ENCODE measurements around the gene LKAAEAR1. TPM values are rescaled to one million over a fixed set of nuclear protein-coding genes. Genes with fewer than 3 reads are reported as not detected.

LKAAEAR1 gene
- total and polyA plus RNA-seq, 2 of the 13 experiments (the other 11 are each of a cell fraction or from before 2014, with no cell fraction given) = not detected

DNA sequence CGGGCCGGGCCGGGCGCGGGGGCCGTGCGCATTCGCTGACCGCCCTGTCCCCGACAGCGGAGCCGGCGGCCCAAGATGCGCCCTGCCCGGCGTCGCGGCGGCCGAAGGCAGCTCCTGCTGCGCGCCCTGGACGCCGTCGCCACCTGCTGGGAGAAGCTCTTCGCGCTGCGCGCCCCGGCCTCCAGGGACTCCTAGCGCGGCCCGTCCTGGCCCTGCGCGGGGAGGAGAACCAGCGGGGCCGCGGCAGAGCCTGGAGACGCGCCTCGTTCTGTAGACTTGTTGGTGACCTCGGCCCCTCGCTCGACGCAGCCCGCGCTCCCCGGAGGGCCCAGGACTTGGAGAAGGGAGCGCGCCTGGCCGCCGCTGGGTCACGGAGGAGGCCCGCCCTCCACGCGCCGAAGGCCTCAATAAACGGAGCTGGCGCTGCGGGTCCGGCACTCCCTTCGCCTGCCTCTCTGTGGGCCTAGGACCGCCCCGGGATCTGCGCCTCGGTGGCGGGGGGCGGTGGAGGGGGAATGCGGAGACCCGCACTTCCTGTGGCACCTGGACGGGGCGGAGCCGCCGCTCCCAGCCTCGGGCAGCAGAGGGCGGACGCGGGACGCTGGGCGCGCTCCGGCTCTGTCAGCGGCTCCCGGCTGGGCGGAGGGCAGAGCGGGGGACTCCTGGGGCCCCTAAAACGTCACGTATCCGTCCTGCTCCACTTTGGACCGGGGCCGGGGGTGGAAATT is 45.5 kb downstream of the LKAAEAR1 start (continued):
- TF ChIP-seq, protein P1, sequence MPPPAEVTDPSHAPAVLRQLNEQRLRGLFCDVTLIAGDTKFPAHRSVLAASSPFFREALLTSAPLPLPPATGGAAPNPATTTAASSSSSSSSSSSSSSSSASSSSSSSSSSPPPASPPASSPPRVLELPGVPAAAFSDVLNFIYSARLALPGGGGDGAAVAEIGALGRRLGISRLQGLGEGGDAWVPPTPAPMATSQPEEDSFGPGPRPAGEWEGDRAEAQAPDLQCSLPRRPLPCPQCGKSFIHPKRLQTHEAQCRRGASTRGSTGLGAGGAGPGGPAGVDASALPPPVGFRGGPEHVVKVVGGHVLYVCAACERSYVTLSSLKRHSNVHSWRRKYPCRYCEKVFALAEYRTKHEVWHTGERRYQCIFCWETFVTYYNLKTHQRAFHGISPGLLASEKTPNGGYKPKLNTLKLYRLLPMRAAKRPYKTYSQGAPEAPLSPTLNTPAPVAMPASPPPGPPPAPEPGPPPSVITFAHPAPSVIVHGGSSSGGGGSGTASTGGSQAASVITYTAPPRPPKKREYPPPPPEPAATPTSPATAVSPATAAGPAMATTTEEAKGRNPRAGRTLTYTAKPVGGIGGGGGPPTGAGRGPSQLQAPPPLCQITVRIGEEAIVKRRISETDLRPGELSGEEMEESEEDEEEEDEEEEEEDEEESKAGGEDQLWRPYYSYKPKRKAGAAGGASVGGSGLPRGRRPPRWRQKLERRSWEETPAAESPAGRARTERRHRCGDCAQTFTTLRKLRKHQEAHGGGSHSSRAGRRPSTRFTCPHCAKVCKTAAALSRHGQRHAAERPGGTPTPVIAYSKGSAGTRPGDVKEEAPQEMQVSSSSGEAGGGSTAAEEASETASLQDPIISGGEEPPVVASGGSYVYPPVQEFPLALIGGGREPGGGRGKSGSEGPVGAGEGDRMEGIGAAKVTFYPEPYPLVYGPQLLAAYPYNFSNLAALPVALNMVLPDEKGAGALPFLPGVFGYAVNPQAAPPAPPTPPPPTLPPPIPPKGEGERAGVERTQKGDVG (CRISPR knock-in tag; IDR thresholded peaks at IDR 0.05; ENCODE audit: borderline replicate concordance) = 0 out of 2 replicates have a peak, but pooled peaks have one; percentile 8
- TF ChIP-seq, protein P2, sequence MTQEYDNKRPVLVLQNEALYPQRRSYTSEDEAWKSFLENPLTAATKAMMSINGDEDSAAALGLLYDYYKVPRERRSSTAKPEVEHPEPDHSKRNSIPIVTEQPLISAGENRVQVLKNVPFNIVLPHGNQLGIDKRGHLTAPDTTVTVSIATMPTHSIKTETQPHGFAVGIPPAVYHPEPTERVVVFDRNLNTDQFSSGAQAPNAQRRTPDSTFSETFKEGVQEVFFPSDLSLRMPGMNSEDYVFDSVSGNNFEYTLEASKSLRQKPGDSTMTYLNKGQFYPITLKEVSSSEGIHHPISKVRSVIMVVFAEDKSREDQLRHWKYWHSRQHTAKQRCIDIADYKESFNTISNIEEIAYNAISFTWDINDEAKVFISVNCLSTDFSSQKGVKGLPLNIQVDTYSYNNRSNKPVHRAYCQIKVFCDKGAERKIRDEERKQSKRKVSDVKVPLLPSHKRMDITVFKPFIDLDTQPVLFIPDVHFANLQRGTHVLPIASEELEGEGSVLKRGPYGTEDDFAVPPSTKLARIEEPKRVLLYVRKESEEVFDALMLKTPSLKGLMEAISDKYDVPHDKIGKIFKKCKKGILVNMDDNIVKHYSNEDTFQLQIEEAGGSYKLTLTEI (CRISPR knock-in tag; conservative IDR thresholded peaks at IDR 0.05) = no peak
- TF ChIP-seq KAT8 (CRISPR knock-in tag; IDR thresholded peaks at IDR 0.05) = no peak
- peak; percentile 71 for TF ChIP-seq RBFOX2 (IDR thresholded peaks at IDR 0.05; ENCODE audit: low read depth, low read length)
- no peak for TF ChIP-seq ZNF724P (CRISPR knock-in tag; IDR thresholded peaks at IDR 0.05; ENCODE audit: borderline replicate concordance)
- no peak for TF ChIP-seq ELF4 (CRISPR knock-in tag; IDR thresholded peaks at IDR 0.05; ENCODE audit: borderline replicate concordance)
- TF ChIP-seq KDM1A (CRISPR knock-in tag; IDR thresholded peaks at IDR 0.05) = no peak
- TF ChIP-seq, protein P3, sequence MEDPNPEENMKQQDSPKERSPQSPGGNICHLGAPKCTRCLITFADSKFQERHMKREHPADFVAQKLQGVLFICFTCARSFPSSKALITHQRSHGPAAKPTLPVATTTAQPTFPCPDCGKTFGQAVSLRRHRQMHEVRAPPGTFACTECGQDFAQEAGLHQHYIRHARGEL (CRISPR knock-in tag; IDR thresholded peaks at IDR 0.05) = no peak
- no peak for TF ChIP-seq ZSCAN30 (CRISPR knock-in tag; IDR thresholded peaks at IDR 0.05)
- TF ChIP-seq ZNF446 (CRISPR knock-in tag; IDR thresholded peaks at IDR 0.05) = no peak
- TF ChIP-seq NCOA1 (CRISPR knock-in tag; IDR thresholded peaks at IDR 0.05) = no peak
- no peak for TF ChIP-seq CBX5 (CRISPR knock-in tag; IDR thresholded peaks at IDR 0.05; ENCODE audit: borderline replicate concordance)
- TF ChIP-seq YY1 (IDR thresholded peaks at IDR 0.05; ENCODE audit: insufficient read depth, insufficient replicate concordance, low read depth, low read length) = no peak
- TF ChIP-seq, protein P4, sequence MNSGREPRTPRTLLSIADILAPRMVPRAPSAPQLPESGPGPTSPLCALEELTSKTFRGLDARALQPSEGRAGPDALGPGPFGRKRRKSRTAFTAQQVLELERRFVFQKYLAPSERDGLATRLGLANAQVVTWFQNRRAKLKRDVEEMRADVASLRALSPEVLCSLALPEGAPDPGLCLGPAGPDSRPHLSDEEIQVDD (CRISPR knock-in tag; IDR thresholded peaks at IDR 0.05; ENCODE audit: borderline replicate concordance) = no peak
- TF ChIP-seq, protein P5, sequence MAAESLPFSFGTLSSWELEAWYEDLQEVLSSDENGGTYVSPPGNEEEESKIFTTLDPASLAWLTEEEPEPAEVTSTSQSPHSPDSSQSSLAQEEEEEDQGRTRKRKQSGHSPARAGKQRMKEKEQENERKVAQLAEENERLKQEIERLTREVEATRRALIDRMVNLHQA (CRISPR knock-in tag; IDR thresholded peaks at IDR 0.05) = no peak
- TF ChIP-seq MAZ (IDR thresholded peaks at IDR 0.05; ENCODE audit: borderline replicate concordance, low read depth, low read length) = no peak
- TF ChIP-seq MAZ (CRISPR knock-in tag; IDR thresholded peaks at IDR 0.05; ENCODE audit: low read depth) = 0 out of 2 replicates have a peak, but pooled peaks have one; percentile 25
- TF ChIP-seq NONO (IDR thresholded peaks at IDR 0.05) = no peak
- peak; percentile 29; the same call in 1 of the 2 replicates for TF ChIP-seq NONO (CRISPR knock-in tag; conservative IDR thresholded peaks at IDR 0.05)
- TF ChIP-seq ZNF432 (CRISPR knock-in tag; IDR thresholded peaks at IDR 0.05; ENCODE audit: borderline replicate concordance) = no peak
- no peak for TF ChIP-seq MBNL3 (CRISPR knock-in tag; conservative IDR thresholded peaks at IDR 0.05)
- TF ChIP-seq ZFP36L2 (CRISPR knock-in tag; IDR thresholded peaks at IDR 0.05) = no peak
- TF ChIP-seq ZNF660 (CRISPR knock-in tag; IDR thresholded peaks at IDR 0.05; ENCODE audit: borderline replicate concordance, low read depth) = no peak
- TF ChIP-seq, protein P6, sequence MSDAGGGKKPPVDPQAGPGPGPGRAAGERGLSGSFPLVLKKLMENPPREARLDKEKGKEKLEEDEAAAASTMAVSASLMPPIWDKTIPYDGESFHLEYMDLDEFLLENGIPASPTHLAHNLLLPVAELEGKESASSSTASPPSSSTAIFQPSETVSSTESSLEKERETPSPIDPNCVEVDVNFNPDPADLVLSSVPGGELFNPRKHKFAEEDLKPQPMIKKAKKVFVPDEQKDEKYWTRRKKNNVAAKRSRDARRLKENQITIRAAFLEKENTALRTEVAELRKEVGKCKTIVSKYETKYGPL (CRISPR knock-in tag; IDR thresholded peaks at IDR 0.05) = no peak

Measured in HepG2 (cell line).